Stimulated activated CD8-positive, alpha-beta memory T cell treated with anti-CD3 and anti-CD28 coated beads, Interleukin-4, amount 100 ng/mL, for 24 hours (primary cell): ENCODE measurements around the gene DLST.

Experiments
- DNase-seq: peaks from one replicate; pipeline ENCODE4 v3.0.0-alpha.2; 2020; ENCODE audit warnings: low read depth

DLST gene

GRCh38 chr14:74896400-74896799, 14.7 kb downstream of the DLST start:
- no peak for DNase-seq

GRCh38 chr14:74897642-74898041, 15.9 kb downstream of the DLST start:
- no peak for DNase-seq

- no peak for DNase-seq
These were observed 16.4 kb downstream of the DLST start for GRCh38 chr14:74898083-74898482.

- DNase-seq, result no peak
These were observed 17.0 kb downstream of the DLST start for GRCh38 chr14:74898694-74899093.

- no peak for DNase-seq
These were observed 21.4 kb downstream of the DLST start for GRCh38 chr14:74902941-74903705.

GRCh38 chr14:74904635-74905503, 23.2 kb downstream of the DLST start:
- DNase-seq, result no peak

- DNase-seq, result peak; percentile 70
These were observed 24.0 kb downstream of the DLST start for GRCh38 chr14:74905595-74906142.

- DNase-seq, result no peak
These were observed 25.3 kb downstream of the DLST start for GRCh38 chr14:74906925-74907521.

GRCh38 chr14:74907744-74908143, 26.0 kb downstream of the DLST start:
- no peak for DNase-seq

GRCh38 chr14:74908861-74909341, 27.2 kb downstream of the DLST start:
- no peak for DNase-seq

GRCh38 chr14:74909501-74909900, 27.8 kb downstream of the DLST start:
- DNase-seq, result no peak

- DNase-seq, result no peak
These were observed 28.2 kb downstream of the DLST start for GRCh38 chr14:74909911-74910310.

- no peak for DNase-seq
These were observed 28.8 kb downstream of the DLST start for GRCh38 chr14:74910556-74910955.

- DNase-seq, result no peak
These were observed 29.5 kb downstream of the DLST start for GRCh38 chr14:74911221-74911620.

GRCh38 chr14:74911704-74912103, 30.0 kb downstream of the DLST start:
- no peak for DNase-seq

GRCh38 chr14:74912111-74912510, 30.4 kb downstream of the DLST start:
- no peak for DNase-seq

GRCh38 chr14:74912801-74913200, 31.1 kb downstream of the DLST start:
- no peak for DNase-seq

GRCh38 chr14:74913393-74913910, 31.7 kb downstream of the DLST start:
- DNase-seq, result no peak

- no peak for DNase-seq
These were observed 32.4 kb downstream of the DLST start for GRCh38 chr14:74913986-74914573.

- no peak for DNase-seq
These were observed 33.7 kb downstream of the DLST start for GRCh38 chr14:74915426-74915825.

- DNase-seq, result no peak
These were observed 34.1 kb downstream of the DLST start for GRCh38 chr14:74915826-74916225.

- no peak for DNase-seq
These were observed 35.4 kb downstream of the DLST start for GRCh38 chr14:74917178-74917543.
